GM21367 (cell line): Measurements from ENCODE around the gene ROS1.

Experiments
- ATAC-seq: cut with Tn5 transposase; IDR thresholded peaks from one replicate; pipeline ENCODE4 v1.9.1; 2021; ENCODE audit not compliant: unreplicated experiment

Gene ROS1

GRCh38 chr6:117441824-117442264 lies 16.1 kb upstream of the ROS1 start:
- no peak for ATAC-seq

GRCh38 chr6:117440706-117441525 lies 15.2 kb upstream of the ROS1 start:
- no peak for ATAC-seq

GRCh38 chr6:117432273-117432672 lies 6.5 kb upstream of the ROS1 start:
- no peak for ATAC-seq

DNA sequence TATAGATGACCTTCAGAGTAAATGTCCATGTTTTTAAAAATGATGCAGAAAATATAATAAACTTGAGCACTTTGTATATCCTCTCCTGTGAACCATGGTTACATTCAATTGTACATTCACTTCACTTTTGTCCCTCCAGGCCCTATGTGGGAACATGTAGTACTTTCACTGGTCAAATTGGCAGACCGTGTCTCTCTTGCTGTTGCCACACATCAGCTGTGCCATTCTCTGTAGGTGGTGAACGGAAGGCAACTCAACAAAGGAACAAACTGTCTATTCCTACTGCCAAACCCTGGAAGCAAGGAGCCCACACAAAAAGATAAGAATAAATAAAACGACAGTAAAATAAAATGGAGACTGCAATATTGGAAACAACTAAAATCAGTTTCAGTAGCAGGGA lies 2.0 kb downstream of the ROS1 start:
- no peak for ATAC-seq

GRCh38 chr6:117418320-117418719 lies 7.4 kb downstream of the ROS1 start:
- no peak for ATAC-seq

- no peak for ATAC-seq
These were observed 7.9 kb downstream of the ROS1 start for GRCh38 chr6:117417851-117418250.

DNA sequence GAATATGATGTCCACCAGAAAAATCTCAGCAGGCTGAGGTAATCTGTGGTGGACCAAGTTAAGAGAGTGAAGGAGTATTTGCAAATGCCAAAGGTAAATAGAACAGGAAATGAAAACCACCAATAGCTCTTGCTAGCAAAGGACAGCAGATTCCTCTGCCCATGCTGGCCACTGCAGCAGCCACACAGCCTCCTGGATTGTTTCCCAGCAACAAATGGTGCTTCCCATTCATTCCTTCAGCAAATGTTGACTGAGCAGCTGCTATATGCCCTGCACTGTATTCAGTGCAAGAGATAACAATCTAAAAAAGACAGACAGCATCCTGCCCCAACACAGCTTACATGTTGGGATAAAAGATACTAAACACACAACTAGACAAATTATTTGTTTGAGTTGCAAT lies 11.0 kb downstream of the ROS1 start:
- ATAC-seq: no peak

GRCh38 chr6:117411474-117411873 lies 14.3 kb downstream of the ROS1 start:
- no peak for ATAC-seq

GRCh38 chr6:117409863-117410262 lies 15.9 kb downstream of the ROS1 start:
- no peak for ATAC-seq

DNA sequence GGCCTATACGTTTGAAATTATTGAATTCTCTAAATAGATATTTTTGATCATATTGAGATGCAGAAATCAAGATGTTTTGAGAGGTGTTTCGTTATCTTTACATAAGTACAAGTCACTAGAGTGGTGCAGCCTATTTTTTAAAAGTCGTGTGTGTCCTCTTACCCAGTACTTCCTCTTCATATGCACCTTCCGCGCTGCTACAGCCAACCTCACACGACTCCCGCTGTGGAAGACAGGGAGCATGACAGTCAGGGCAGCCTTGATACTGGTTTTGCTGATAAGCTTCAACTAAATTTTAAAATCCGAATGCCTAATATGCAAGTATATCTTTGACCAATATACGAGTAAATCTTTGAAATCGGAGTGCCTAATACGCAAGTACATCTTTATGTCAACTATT lies 16.3 kb downstream of the ROS1 start:
- ATAC-seq: no peak

GRCh38 chr6:117404548-117404947 lies 21.2 kb downstream of the ROS1 start:
- peak; percentile 47 for ATAC-seq

DNA sequence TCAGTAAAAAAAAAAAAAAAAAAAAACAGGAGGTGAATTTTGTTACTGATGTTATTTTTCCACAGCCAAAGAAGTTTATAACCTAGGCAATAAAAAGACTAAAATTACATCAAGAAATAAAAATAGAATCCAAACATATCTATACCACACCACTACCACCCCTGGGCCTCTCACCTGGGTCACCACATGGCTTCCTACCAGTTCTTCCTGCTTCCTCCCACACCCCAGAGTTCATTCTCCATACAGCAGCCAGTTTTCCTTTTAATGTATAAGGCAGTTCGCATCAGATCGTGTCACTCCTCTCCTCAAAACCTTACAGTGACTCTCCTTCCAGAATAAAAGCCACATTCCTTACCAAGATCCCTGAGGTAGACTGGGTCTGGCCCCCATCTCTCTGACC lies 23.9 kb downstream of the ROS1 start:
- no peak for ATAC-seq

GRCh38 chr6:117399924-117400323 lies 25.8 kb downstream of the ROS1 start:
- no peak for ATAC-seq

GRCh38 chr6:117399126-117399525 lies 26.6 kb downstream of the ROS1 start:
- ATAC-seq: no peak

DNA sequence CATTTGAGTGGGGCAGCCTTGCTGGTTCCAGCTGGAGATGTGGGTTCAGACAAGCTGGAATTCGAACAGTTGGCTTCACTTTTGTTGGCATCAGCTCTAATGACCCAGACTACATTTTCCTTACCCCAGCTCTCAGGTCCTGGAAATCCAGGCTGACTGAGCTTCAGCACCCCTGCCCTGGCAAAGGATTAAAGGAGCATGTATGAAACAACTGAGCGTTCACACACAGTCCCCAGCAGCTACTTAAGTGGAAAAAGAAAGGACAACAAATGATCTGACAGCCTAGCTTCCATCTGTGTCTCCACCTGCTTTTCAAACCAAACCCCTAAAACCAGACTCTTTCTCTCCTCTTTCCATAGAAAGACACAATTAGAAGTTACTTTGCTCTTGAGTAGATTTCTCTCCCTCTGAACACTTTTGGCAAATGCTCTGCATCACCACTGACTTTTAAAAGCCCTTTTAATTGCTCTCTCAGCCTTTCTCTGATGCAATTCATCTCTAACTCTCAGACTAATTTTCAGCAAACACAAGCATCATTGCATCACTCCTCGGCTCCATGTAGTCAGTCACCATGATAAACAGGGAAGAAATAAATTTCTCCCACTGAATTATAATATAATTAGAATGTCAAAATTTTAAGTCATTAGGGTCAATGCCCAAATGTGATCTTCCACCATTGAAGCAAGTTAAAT lies 28.1 kb downstream of the ROS1 start:
- no peak for ATAC-seq

DNA sequence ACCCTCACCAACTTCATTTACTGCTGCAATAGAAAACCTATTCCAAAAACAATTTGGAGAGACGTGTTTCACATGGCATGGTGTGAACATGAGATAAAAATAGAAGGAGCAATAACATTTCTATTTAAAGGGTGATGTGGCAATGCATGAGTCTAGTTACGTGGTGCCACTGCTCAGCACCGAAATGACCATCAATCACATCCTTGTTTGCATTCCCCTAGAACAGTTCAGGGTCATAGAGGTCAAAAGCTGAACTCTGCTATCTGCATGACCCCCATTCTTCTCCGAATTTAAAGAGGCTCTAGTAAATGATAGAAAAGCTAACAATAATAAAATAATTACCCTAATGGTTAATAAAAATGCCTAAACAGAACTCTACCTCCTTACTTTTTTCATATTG lies 29.5 kb downstream of the ROS1 start:
- no peak for ATAC-seq

- no peak for ATAC-seq
These were observed 30.6 kb downstream of the ROS1 start for GRCh38 chr6:117395164-117395563.

GRCh38 chr6:117393045-117393444 lies 32.7 kb downstream of the ROS1 start:
- ATAC-seq: no peak

DNA sequence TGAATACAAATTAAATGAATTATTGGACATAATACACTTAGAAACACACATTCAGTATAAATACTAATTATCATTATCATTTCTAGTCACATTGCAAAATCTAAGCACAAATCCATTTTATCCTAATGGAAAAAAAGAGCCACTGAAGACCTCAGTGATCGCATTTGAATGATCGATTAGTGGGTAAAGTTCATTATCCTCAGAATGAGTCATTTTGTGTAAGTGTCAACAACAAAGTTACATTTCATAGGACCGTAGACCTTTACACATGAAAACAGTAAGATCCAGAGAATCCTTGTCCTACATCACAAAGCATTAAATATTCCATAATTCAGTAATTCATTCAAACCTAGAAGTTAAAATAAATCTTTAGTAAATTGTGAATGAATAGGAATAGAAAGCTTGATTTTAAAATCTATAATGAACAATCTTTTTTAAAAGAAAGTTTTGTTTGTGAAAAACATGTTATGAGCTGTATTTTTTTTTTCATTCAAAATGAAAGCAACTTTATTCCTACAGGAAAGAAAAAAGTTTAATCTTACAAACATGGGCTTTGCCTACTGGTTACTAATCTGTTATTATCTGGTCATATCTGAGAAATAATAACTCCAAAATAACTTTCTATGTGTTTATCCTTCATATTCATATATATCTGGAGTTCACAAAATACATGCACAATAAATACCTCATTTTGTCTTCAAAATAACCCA lies 33.7 kb downstream of the ROS1 start:
- ATAC-seq: no peak

GRCh38 chr6:117389227-117390057 lies 36.3 kb downstream of the ROS1 start:
- ATAC-seq: no peak

GRCh38 chr6:117387454-117387974 lies 38.2 kb downstream of the ROS1 start:
- ATAC-seq: no peak
